Ovary (tissue), 3 donors: ENCODE results near the gene UBN1.

Experiments used
- POLR2A ChIP-seq: fragments of 450-650 bp; IDR thresholded peaks from one replicate; pipeline ENCODE4 v1.6.1; 2017; ENCODE audit warnings: antibody characterized with exemption, mild to moderate bottlenecking, moderate library complexity
- TF ChIP-seq, protein P1 (sequence below), 3 donors: fragments of 450-650 bp in 2 of 3; fragments of 200-600 bp in 1 of 3; IDR thresholded peaks; one replicate each; pipeline versions ENCODE4 v1.5.1 to v1.8.0; 2016 to 2022; ENCODE audit warnings: antibody characterized with exemption in 3 of 3, mild to moderate bottlenecking in 1 of 3
- donor health status: DM: no; HTN: no; CAD: no.

DNA sequence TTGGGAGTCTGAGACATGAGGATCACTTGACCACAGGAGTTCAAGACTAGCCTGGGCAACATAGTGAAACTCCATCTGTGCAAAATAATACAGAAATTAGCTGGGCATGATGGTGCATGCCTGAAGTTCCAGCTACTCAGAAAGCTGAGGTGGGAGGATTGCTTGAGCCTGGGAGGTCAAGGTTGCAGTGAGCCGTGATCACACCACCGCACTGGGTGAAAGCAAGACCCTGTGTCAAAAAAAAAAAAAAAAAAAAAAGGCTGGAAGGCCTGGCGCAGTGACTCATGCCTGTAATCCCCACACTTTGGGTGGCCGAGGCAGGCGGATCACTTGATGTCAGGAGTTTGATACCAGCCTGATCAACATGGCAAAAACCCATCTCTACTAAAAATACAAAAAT, 8.1 kb downstream of the UBN1 start:
- TF ChIP-seq POLR2A: no peak
- TF ChIP-seq, protein P1, sequence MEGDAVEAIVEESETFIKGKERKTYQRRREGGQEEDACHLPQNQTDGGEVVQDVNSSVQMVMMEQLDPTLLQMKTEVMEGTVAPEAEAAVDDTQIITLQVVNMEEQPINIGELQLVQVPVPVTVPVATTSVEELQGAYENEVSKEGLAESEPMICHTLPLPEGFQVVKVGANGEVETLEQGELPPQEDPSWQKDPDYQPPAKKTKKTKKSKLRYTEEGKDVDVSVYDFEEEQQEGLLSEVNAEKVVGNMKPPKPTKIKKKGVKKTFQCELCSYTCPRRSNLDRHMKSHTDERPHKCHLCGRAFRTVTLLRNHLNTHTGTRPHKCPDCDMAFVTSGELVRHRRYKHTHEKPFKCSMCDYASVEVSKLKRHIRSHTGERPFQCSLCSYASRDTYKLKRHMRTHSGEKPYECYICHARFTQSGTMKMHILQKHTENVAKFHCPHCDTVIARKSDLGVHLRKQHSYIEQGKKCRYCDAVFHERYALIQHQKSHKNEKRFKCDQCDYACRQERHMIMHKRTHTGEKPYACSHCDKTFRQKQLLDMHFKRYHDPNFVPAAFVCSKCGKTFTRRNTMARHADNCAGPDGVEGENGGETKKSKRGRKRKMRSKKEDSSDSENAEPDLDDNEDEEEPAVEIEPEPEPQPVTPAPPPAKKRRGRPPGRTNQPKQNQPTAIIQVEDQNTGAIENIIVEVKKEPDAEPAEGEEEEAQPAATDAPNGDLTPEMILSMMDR (IDR thresholded peaks at IDR 0.05): no peak
